H1 (cell line): ENCODE data around the gene MYCBP2. TPM values are rescaled to one million over a fixed set of nuclear protein-coding genes. Genes with fewer than 3 reads are reported as not detected.

ENCODE experiments used
- CTCF ChIA-PET: fragments of 300-600 bp; sonication (Branson Sonifier 250); formaldehyde crosslinking; loops from one replicate; lab custom pipeline; 2021; ENCODE audit not compliant: partially characterized antibody; lab: Charles Lee
- POLR2A ChIA-PET: fragments of 300-600 bp; sonication (Branson Sonifier 250); formaldehyde crosslinking; loops from one replicate; lab custom pipeline; 2021; ENCODE audit warnings: inconsistent platforms; ENCODE audit not compliant: partially characterized antibody; lab: Charles Lee
- DNase-seq, 2 experiments: peaks; one replicate each; pipeline versions ENCODE4 v3.0.0 to v3.0.0-alpha.2; 2010 to 2022; ENCODE audit warnings: low spot score in 2 of 2, low read depth in 1 of 2, mixed read lengths in 1 of 2
- FAIRE-seq: peaks from 2 replicates; lab custom pipeline; 2011; peaks lifted over from hg19 to GRCh38; lab: Jason Lieb, UNC
- H2AFZ ChIP-seq: 2 replicates; pipeline ENCODE4 v1.8.1; 2012; ENCODE audit warnings: low read length, inconsistent platforms
- H2AK5ac ChIP-seq: 2 replicates; pipeline ENCODE4 v1.6.1; 2013; ENCODE audit warnings: low read depth, low read length
- H2BK120ac ChIP-seq: replicated peaks from 2 replicates; pipeline ENCODE3; 2013; ENCODE audit warnings: low read depth, low read length, inconsistent platforms
- H2BK12ac ChIP-seq: 2 replicates; pipeline ENCODE4 v1.6.1; 2013; ENCODE audit warnings: low read depth, low read length
- H2BK15ac ChIP-seq: 2 replicates; pipeline ENCODE4 v1.6.1; 2013; ENCODE audit warnings: low read length
- H2BK20ac ChIP-seq: 2 replicates; pipeline ENCODE4 v1.6.1; 2013; ENCODE audit warnings: low read length
- H2BK5ac ChIP-seq: 2 replicates; pipeline ENCODE4 v1.6.1; 2013; ENCODE audit warnings: low read depth, low read length
- H3K14ac ChIP-seq: 2 replicates; pipeline ENCODE4 v1.6.1; 2013; ENCODE audit warnings: inconsistent platforms; ENCODE audit not compliant: insufficient read length
- H3K18ac ChIP-seq: 2 replicates; pipeline ENCODE4 v1.6.1; 2013; ENCODE audit warnings: low read length; ENCODE audit errors: extremely low read depth
- H3K23ac ChIP-seq: 2 replicates; pipeline ENCODE4 v1.6.1; 2013; ENCODE audit warnings: inconsistent platforms; ENCODE audit not compliant: insufficient read length
- H3K23me2 ChIP-seq: 2 replicates; pipeline ENCODE4 v1.6.1; 2013; ENCODE audit warnings: low read depth, low read length
- H3K27ac ChIP-seq: 2 replicates; pipeline ENCODE4 v1.6.1; 2011; ENCODE audit warnings: low read depth, low read length, inconsistent platforms
- H3K27me3 ChIP-seq, 4 experiments: replicated peaks in 1 of 4; 1 replicate in 1 of 4; 2 replicates in 3 of 4; pipeline versions ENCODE4 v1.6.1 to v1.8.1; 2011 to 2013; ENCODE audit warnings: low read length in 3 of 4, mild to moderate bottlenecking in 3 of 4, inconsistent platforms in 2 of 4, mixed read lengths in 2 of 4, moderate library complexity in 1 of 4; ENCODE audit not compliant: control insufficient read depth in 3 of 4, insufficient read depth in 3 of 4; ENCODE audit errors: extremely low read depth in 1 of 4
- H3K36me3 ChIP-seq, 4 experiments: 2 replicates each; pipeline versions ENCODE4 v1.6.1 to v1.8.1; 2011 to 2013; ENCODE audit warnings: mild to moderate bottlenecking in 4 of 4, low read length in 3 of 4, moderate library complexity in 2 of 4, control low read depth in 1 of 4, inconsistent platforms in 1 of 4; ENCODE audit not compliant: insufficient read depth in 4 of 4, control insufficient read depth in 2 of 4
- H3K4ac ChIP-seq: replicated peaks from 2 replicates; pipeline ENCODE3; 2013; ENCODE audit warnings: low read length, low read depth, mixed read lengths, inconsistent platforms; ENCODE audit not compliant: insufficient read length
- H3K4me1 ChIP-seq, 4 experiments: replicated peaks in 1 of 4; 1 replicate in 1 of 4; 2 replicates in 3 of 4; pipeline versions ENCODE4 v1.6.1 to v1.8.1; 2011 to 2013; ENCODE audit warnings: low read length in 3 of 4, inconsistent platforms in 2 of 4, mixed read lengths in 1 of 4; ENCODE audit not compliant: insufficient read depth in 4 of 4, control insufficient read depth in 3 of 4
- H3K4me2 ChIP-seq, 2 experiments: 2 replicates each; pipeline versions ENCODE4 v1.6.1 to v1.8.1; 2011 to 2013; ENCODE audit warnings: low read depth in 2 of 2, low read length in 2 of 2, control low read depth in 1 of 2, inconsistent platforms in 1 of 2, mild to moderate bottlenecking in 1 of 2; ENCODE audit not compliant: insufficient read depth in 1 of 2
- H3K4me3 ChIP-seq, 4 experiments: fragments of 200-600, 300-600 bp in 1 of 4; sonication (generic), shearing (Covaris generic), sonication (Bioruptor Twin) in 1 of 4; 2 replicates each; pipeline versions ENCODE4 v1.5.1 to v1.8.1; 2011 to 2016; ENCODE audit warnings: low read length in 4 of 4, low read depth in 3 of 4, control low read depth in 2 of 4, inconsistent platforms in 2 of 4, mild to moderate bottlenecking in 2 of 4, mixed read lengths in 1 of 4, moderate library complexity in 1 of 4; ENCODE audit not compliant: insufficient read depth in 2 of 4; ENCODE audit errors: extremely low read depth in 1 of 4
- H3K56ac ChIP-seq: replicated peaks from 2 replicates; pipeline ENCODE3; 2013; ENCODE audit warnings: low read depth, mild to moderate bottlenecking, mixed read lengths, low read length, inconsistent platforms; ENCODE audit not compliant: insufficient read length
- H3K79me1 ChIP-seq: 2 replicates; pipeline ENCODE4 v1.6.1; 2013; ENCODE audit warnings: low read depth, low read length, control low read depth
- H3K79me2 ChIP-seq, 2 experiments: 2 replicates each; pipeline versions ENCODE4 v1.6.1 to v1.8.1; 2012 to 2013; ENCODE audit warnings: low read length in 2 of 2, mild to moderate bottlenecking in 2 of 2, inconsistent platforms in 1 of 2; ENCODE audit not compliant: insufficient read depth in 2 of 2, control insufficient read depth in 1 of 2
- H3K9ac ChIP-seq, 4 experiments: replicated peaks in 1 of 4; 1 replicate in 1 of 4; 2 replicates in 3 of 4; pipeline versions ENCODE4 v1.6.1 to v1.8.1; 2011 to 2013; ENCODE audit warnings: low read depth in 3 of 4, low read length in 3 of 4, control low read depth in 2 of 4, mild to moderate bottlenecking in 2 of 4, moderate library complexity in 2 of 4, inconsistent platforms in 1 of 4; ENCODE audit errors: extremely low read depth in 1 of 4
- H3K9me3 ChIP-seq, 2 experiments: 2 replicates each; pipeline versions ENCODE4 v1.6.1 to v1.8.1; 2012 to 2013; ENCODE audit warnings: mild to moderate bottlenecking in 2 of 2, moderate library complexity in 2 of 2, control low read depth in 1 of 2, inconsistent platforms in 1 of 2, low read depth in 1 of 2, low read length in 1 of 2, mixed read lengths in 1 of 2; ENCODE audit not compliant: insufficient read depth in 2 of 2
- H4K20me1 ChIP-seq, 2 experiments: replicated peaks in 1 of 2; 2 replicates each; pipeline versions ENCODE3 to v1.8.1; 2011 to 2013; ENCODE audit warnings: inconsistent platforms in 2 of 2, low read length in 2 of 2, mild to moderate bottlenecking in 1 of 2; ENCODE audit not compliant: insufficient read depth in 2 of 2, control insufficient read depth in 1 of 2
- H4K5ac ChIP-seq: 2 replicates; pipeline ENCODE4 v1.6.1; 2013; ENCODE audit warnings: low read length, low read depth, mixed read lengths, inconsistent platforms; ENCODE audit not compliant: insufficient read length
- H4K8ac ChIP-seq: 2 replicates; pipeline ENCODE4 v1.8.0; 2013; ENCODE audit warnings: mild to moderate bottlenecking, moderate library complexity, low read length, inconsistent platforms; ENCODE audit not compliant: insufficient read depth; ENCODE audit errors: extremely low read depth
- H4K91ac ChIP-seq: replicated peaks from 2 replicates; pipeline ENCODE3; 2013; ENCODE audit warnings: low read length, mixed read lengths, inconsistent platforms; ENCODE audit not compliant: insufficient read length
- CBX8 ChIP-seq: fragments of 300-800, 300-1000 bp; sonication (generic); IDR thresholded peaks from 2 replicates; pipeline ENCODE4 v1.7.1; 2016; ENCODE audit warnings: low read depth, low read length, borderline replicate concordance
- FOSL1 ChIP-seq: IDR thresholded peaks from 2 replicates; pipeline ENCODE4 v1.6.1; 2011; ENCODE audit warnings: mild to moderate bottlenecking, low read depth, low read length, moderate library complexity; ENCODE audit not compliant: insufficient read depth
- KDM5A ChIP-seq: fragments of 200-600 bp; IDR thresholded peaks from 2 replicates; pipeline ENCODE4 v1.7.1; 2012; ENCODE audit warnings: mild to moderate bottlenecking, low read length, inconsistent platforms, mixed read lengths
- WGBS, 2 experiments: shearing (Covaris generic) in 1 of 2; methylation state at CpG; one replicate each; pipeline versions ENCODE4 v1.1.6 to v1.1.7; 2013 to 2015; ENCODE audit warnings: low lambda C conversion rate in 2 of 2, mixed read lengths in 2 of 2, inconsistent platforms in 1 of 2, low coverage in 1 of 2, missing lambda C conversion rate in 1 of 2; ENCODE audit not compliant: insufficient replicate concordance in 2 of 2, insufficient coverage in 1 of 2, insufficient read length in 1 of 2; ENCODE audit errors: extremely low coverage in 1 of 2, missing lambda C conversion rate in 1 of 2; 5-methylcytosine and 5-hydroxymethylcytosine counted together
- polyA plus RNA-seq, 7 experiments: library from polyadenylated mRNA; depleted of rRNA in 3 of 7; stranded (reverse) in 5 of 7; unstranded in 2 of 7; fragments of >200 nt in 5 of 7; fragments of 200-250 nt in 2 of 7; gene quantifications; 1 replicate in 5 of 7; 2 replicates in 1 of 7; 4 replicates in 1 of 7; pipeline versions ENCODE4 v1.2.1 to v1.2.3, GENCODE V29; 2011 to 2013; ENCODE audit warnings: missing spikeins in 2 of 7, mixed read lengths in 2 of 7
- total RNA-seq: library from RNA; stranded (reverse); fragmentation: NEBNext Ultra II Directional; extraction: Animal tissue kit (Norgen Biotek cat#: 25700); gene quantifications from 2 replicates; pipeline ENCODE4 v1.2.1, GENCODE V29; 2021

Gene MYCBP2
- total and polyA plus RNA-seq, 2 of the 8 experiments (the other 6 are each of a cell fraction or from before 2014, with no cell fraction given), result 19.0 to 52.1 TPM

DNA sequence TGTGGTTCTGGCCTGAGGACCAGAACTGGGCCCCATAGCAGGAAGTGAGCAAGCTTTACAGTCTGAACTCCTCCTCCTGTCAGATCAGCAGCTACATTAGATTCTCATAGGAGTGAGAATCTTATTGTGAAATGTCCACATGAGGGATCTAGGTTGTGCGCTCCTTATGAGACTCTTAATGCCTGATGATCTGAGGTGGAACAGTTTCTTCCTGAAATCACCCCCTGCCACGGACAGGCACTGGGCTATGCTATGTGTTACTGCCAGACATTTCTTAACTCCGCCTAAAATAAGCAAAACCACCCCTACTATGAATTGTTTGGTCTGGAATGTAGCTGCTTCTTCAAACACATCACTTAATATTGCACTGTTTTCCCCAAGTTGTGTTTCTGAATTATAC lies 304.6 kb downstream of the MYCBP2 start:
- Histone ChIP-seq H3K4me2 (no peak overlapping the region), H3K23ac (no peak overlapping the region), H2BK12ac (no peak overlapping the region), H3K27me3 (no peaks in the 10 kb centered on the region), H2BK15ac (no peak overlapping the region), H2AFZ (no peak overlapping the region), H4K20me1 (peaks cover 0 to 10% of the 10 kb centered on the region in 2 experiments), H3K18ac (no peak overlapping the region), H3K4me3 (no peak overlapping the region), H3K56ac (no peak overlapping the region), H3K79me1 (0 out of 2 replicates have a peak, but pooled peaks cover 3% of the 10 kb centered on the region), H2BK20ac (no peak overlapping the region), H3K9ac (no peak overlapping the region), H3K4me1 (peaks cover 0 to 3% (median 1%) of the 10 kb centered on the region in 4 experiments; a peak in 1 of 7 replicates), H3K27ac (no peak overlapping the region), H2BK120ac (no peak overlapping the region), H4K8ac (no peak overlapping the region), H3K4ac (no peak overlapping the region), H3K36me3 (peaks cover 0 to 19% (median 2%) of the 10 kb centered on the region in 4 experiments; a peak in 2 of 8 replicates), H3K23me2 (peaks cover 5% of the 10 kb centered on the region), H3K79me2 (peaks cover 0 to 74% of the 10 kb centered on the region in 2 experiments; a peak in 3 of 4 replicates), H4K91ac (no peak overlapping the region), H3K14ac (no peak overlapping the region), H3K9me3 (no peaks in the 10 kb centered on the region), H4K5ac (no peak overlapping the region), H2BK5ac (no peak overlapping the region), H2AK5ac (no peak overlapping the region)
- WGBS, 2 experiments, result 91% methylated on average over 3 of the region's 3 CpGs; no CpG with 5 or more reads in 1 of the 2 experiments
- DNase-seq, result no peak
- CTCF ChIA-PET, result interaction anchor here (0.9 to 1.1 kb wide), 2 partner anchors 9 to 314 kb away, joined by 3 to 4 read pairs; no protein-coding TSS in a partner anchor
- POLR2A ChIA-PET, result interaction anchor here (1.0 kb wide), 1 partner anchor 29 kb away, joined by 3 read pairs; no protein-coding TSS in a partner anchor
- no peak for FAIRE-seq
- no peak for TF ChIP-seq CBX8
- TF ChIP-seq KDM5A, result no peak
- no peak for TF ChIP-seq FOSL1
